ENCODE measurements around the gene TNFRSF1A.

TNFRSF1A gene

GRCh38 chr12:6360080-6360571, 18.2 kb upstream of the TNFRSF1A start:
- peaks cover 19% of the 10 kb centered on the region for H3K4me1 ChIP-seq (ENCODE audit: low read depth, poor library complexity, severe bottlenecking)

GRCh38 chr12:6358881-6359280, 17.0 kb upstream of the TNFRSF1A start:
- no peak overlapping the region for H3K4me3 ChIP-seq (IDR thresholded peaks at IDR 0.05; ENCODE audit: insufficient read depth, low read depth, low read length)

More at GRCh38 chr12:6360080-6360571, 18.2 kb upstream of the TNFRSF1A start:
- TF ChIP-seq, protein P1, sequence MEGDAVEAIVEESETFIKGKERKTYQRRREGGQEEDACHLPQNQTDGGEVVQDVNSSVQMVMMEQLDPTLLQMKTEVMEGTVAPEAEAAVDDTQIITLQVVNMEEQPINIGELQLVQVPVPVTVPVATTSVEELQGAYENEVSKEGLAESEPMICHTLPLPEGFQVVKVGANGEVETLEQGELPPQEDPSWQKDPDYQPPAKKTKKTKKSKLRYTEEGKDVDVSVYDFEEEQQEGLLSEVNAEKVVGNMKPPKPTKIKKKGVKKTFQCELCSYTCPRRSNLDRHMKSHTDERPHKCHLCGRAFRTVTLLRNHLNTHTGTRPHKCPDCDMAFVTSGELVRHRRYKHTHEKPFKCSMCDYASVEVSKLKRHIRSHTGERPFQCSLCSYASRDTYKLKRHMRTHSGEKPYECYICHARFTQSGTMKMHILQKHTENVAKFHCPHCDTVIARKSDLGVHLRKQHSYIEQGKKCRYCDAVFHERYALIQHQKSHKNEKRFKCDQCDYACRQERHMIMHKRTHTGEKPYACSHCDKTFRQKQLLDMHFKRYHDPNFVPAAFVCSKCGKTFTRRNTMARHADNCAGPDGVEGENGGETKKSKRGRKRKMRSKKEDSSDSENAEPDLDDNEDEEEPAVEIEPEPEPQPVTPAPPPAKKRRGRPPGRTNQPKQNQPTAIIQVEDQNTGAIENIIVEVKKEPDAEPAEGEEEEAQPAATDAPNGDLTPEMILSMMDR (conservative IDR thresholded peaks at IDR 0.05; ENCODE audit: low read depth, low read length): no peak
- Histone ChIP-seq H3K4me3 (IDR thresholded peaks at IDR 0.05; ENCODE audit: insufficient read depth, low read depth, low read length) (no peak overlapping the region), H3K27me3 (ENCODE audit: insufficient read depth, low read depth) (no peaks in the 10 kb centered on the region), H3K27ac (no peak overlapping the region), H3K4me2 (no peak overlapping the region; the same call in 1 of the 2 replicates), H4K20me1 (ENCODE audit: insufficient read depth) (no peaks in the 10 kb centered on the region), H2AFZ (ENCODE audit: low read depth) (no peak overlapping the region), H3K9ac (no peak overlapping the region), H3K36me3 (ENCODE audit: insufficient read depth) (no peaks in the 10 kb centered on the region), H3K79me2 (ENCODE audit: insufficient read depth, low read depth) (no peaks in the 10 kb centered on the region)

DNA sequence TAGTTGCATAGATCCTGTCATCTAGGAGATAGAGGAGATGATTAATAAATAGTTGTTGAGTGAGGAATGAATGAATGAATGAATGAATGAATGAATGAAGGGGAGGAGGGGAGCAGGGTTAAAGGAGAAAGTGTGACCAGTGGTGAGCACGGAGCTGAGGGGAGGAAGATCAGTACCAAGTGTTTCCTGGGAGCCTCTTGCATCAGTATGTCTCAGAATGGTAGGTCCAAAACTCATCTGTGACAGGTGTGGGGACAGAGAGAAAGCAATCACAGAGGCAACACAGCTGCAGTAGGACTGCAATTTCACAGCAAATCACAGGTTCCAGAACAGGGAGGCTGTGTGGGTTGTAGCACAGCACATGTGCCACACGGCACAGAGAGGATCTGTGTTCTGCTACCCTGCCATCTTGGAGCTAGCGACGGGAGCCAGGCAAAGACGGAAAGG, 14.5 kb upstream of the TNFRSF1A start:
- Histone ChIP-seq H3K36me3 (ENCODE audit: insufficient read depth) (no peaks in the 10 kb centered on the region), H3K27me3 (ENCODE audit: insufficient read depth, low read depth) (no peaks in the 10 kb centered on the region), H3K9ac (no peak overlapping the region), H3K4me3 (IDR thresholded peaks at IDR 0.05; ENCODE audit: insufficient read depth, low read depth, low read length) (no peak overlapping the region), H3K4me2 (no peak overlapping the region), H3K27ac (no peak overlapping the region), H3K79me2 (ENCODE audit: insufficient read depth, low read depth) (no peaks in the 10 kb centered on the region), H4K20me1 (ENCODE audit: insufficient read depth) (no peaks in the 10 kb centered on the region), H3K4me1 (ENCODE audit: low read depth, poor library complexity, severe bottlenecking) (peaks cover 19% of the 10 kb centered on the region), H2AFZ (ENCODE audit: low read depth) (no peak overlapping the region)
- TF ChIP-seq, protein P1 (conservative IDR thresholded peaks at IDR 0.05; ENCODE audit: low read depth, low read length): no peak

More at GRCh38 chr12:6358881-6359280, 17.0 kb upstream of the TNFRSF1A start:
- Histone ChIP-seq H3K4me1 (ENCODE audit: low read depth, poor library complexity, severe bottlenecking) (peaks cover 19% of the 10 kb centered on the region), H3K4me2 (no peak overlapping the region), H3K27me3 (ENCODE audit: insufficient read depth, low read depth) (no peaks in the 10 kb centered on the region), H3K36me3 (ENCODE audit: insufficient read depth) (no peaks in the 10 kb centered on the region), H3K79me2 (ENCODE audit: insufficient read depth, low read depth) (no peaks in the 10 kb centered on the region), H2AFZ (ENCODE audit: low read depth) (no peak overlapping the region), H3K27ac (no peak overlapping the region), H4K20me1 (ENCODE audit: insufficient read depth) (no peaks in the 10 kb centered on the region), H3K9ac (no peak overlapping the region)
- TF ChIP-seq, protein P1 (conservative IDR thresholded peaks at IDR 0.05; ENCODE audit: low read depth, low read length): no peak

DNA sequence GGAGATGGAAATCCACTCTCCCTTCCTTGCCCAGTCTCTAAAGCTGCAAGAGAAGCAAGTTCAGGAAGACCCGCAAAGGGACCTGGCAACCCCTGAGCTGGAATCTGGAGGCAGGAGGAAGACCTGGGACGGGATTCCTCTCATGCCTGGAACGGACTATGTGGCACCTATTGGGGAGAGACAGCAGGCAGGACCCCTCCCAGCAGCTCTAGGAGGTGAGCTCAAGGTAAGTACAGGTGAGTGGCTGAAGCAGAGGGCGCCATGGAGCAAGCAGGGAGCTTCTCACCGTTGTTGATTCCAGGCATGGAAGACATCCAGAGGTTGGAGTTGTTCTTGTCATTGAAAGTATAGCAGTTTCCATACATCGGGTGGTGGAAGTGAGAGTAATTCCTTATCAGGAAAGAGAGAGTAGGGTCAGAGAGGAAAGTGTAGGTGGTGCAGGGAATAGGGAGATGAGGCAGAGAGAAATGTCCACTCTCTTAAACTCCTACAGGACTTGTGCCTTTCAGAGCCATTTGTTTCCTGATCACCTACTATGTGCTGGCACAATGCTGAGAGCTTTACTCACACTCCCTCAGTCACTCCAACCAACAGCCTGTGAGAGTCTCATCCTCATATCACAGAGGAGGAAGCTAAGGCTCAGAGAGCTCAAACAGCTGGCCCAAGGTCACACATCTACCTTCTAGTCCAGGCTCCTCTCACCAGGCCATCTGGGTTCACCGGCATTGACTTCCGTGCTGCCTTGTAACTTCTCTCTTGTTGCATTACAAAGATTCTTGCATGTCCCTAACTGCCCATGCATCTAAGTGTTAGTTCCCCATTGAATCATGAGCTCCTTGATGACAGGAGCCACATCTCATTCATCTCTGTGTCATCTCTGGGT, 13.9 kb upstream of the TNFRSF1A start:
- Histone ChIP-seq H3K4me1 (ENCODE audit: low read depth, poor library complexity, severe bottlenecking) (peaks cover 13% of the 10 kb centered on the region), H2AFZ (ENCODE audit: low read depth) (no peak overlapping the region), H3K9ac (no peak overlapping the region), H3K4me2 (no peak overlapping the region), H3K79me2 (ENCODE audit: insufficient read depth, low read depth) (no peaks in the 10 kb centered on the region), H3K4me3 (IDR thresholded peaks at IDR 0.05; ENCODE audit: insufficient read depth, low read depth, low read length) (no peak overlapping the region), H3K36me3 (ENCODE audit: insufficient read depth) (no peaks in the 10 kb centered on the region), H4K20me1 (ENCODE audit: insufficient read depth) (no peaks in the 10 kb centered on the region), H3K27me3 (ENCODE audit: insufficient read depth, low read depth) (no peaks in the 10 kb centered on the region), H3K27ac (no peak overlapping the region)
- TF ChIP-seq, protein P1 (conservative IDR thresholded peaks at IDR 0.05; ENCODE audit: low read depth, low read length): no peak

Data from KMS-11 (cell line).